HG03097 (cell line): ENCODE data around the gene RGPD5.
"Not testable (repeated sequence)": the region's sequence is repeated elsewhere in the genome, so short reads cannot be mapped to it uniquely, and the experiment has no call there.

Experiments used
- ATAC-seq: cut with Tn5 transposase; IDR thresholded peaks from one replicate; pipeline ENCODE4 v1.9.1; 2021; ENCODE audit not compliant: unreplicated experiment, low FRiP score

RGPD5 gene

DNA sequence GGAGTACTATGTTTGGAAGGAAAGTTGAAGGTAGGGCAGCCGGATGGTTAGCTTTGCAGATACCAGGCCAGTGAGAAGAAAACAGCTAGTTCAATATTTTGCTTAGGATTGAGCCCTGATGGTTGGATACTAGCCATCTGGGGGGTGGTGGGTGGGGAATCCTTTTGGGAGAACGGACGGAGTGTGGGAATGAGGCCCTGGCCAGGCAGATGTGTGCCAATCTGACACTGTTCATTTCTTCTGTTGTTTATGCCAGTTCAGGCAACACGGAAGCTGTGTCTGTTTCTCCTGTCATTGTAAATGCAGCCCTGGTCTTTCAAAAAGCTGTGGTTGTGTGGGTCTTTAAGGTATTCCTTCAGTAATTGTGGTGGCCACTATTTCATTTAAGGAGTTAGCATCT is 96.9 kb downstream of the RGPD5 start:
- not testable (repeated sequence) for ATAC-seq

- not testable (repeated sequence) for ATAC-seq
These were observed 99.6 kb downstream of the RGPD5 start for GRCh38 chr2:109893736-109894135.

DNA sequence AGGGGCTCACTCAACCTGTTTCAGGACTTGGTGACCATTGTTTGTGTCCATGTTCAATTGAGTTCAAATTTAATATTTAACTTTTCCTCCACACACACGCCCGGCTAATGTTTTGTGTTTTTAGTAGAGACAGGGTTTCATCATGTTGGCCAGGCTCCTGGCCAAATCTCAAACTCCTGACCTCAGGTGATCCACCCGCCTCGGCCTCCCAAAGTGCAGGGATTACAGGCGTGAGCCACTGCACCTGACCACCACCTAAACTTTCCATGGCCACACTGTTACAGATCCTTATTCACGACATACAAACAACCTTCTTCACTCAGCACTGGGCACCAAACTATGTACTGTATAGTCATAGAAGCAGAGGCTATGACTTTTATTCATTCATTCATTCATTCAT is 100.0 kb downstream of the RGPD5 start:
- not testable (repeated sequence) for ATAC-seq

GRCh38 chr2:109895090-109895869 is 101.2 kb downstream of the RGPD5 start:
- ATAC-seq: not testable (repeated sequence)

GRCh38 chr2:109896212-109896611 is 102.1 kb downstream of the RGPD5 start:
- peak; percentile 96 for ATAC-seq

- ATAC-seq: not testable (repeated sequence)
These were observed 103.8 kb downstream of the RGPD5 start for GRCh38 chr2:109897769-109898461.

DNA sequence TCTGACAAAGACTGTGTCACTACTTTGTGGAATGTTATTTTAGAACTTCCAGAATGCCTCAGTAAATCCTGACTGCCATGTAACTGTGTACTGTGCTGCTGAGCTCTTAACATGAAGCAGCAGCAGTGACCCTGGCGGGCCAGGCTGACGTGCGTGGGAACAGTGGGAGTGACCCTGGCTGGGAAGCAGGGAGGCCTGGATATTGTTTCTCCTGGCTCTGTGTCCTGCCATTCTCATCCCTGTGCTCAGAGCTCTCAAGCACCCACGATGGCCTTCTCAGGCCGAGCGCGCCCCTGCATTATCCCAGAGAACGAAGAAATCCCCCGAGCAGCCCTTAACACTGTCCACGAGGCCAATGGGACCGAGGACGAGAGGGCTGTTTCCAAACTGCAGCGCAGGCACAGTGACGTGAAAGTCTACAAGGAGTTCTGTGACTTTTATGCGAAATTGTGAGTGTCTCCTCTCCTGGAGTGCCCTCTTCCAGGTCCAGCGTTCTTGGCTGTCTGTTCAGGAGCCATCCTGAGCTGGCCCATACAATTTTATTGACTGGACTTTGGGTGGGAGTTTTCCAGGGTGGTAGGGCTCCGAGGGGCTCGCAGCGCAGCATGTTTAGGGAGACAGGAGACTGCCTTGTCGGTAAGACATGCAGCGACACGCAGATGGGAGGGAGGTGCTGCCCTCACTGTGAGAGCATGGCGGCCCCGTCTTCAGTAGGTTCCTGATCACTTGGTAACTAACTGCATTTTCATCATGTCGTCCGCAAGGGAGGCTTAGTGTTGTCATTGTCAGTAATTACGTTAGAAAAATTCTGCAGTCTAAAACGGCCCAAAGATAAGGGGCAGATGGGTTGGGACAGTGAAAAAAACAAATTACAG is 104.6 kb downstream of the RGPD5 start, which contains the start of gene LIMS3:
TSS of gene LIMS3 (plus strand) at position 227 of the 875 bp plus-strand sequence. CDS start at position 268, 41 bp downstream.
- ATAC-seq: not testable (repeated sequence)

DNA sequence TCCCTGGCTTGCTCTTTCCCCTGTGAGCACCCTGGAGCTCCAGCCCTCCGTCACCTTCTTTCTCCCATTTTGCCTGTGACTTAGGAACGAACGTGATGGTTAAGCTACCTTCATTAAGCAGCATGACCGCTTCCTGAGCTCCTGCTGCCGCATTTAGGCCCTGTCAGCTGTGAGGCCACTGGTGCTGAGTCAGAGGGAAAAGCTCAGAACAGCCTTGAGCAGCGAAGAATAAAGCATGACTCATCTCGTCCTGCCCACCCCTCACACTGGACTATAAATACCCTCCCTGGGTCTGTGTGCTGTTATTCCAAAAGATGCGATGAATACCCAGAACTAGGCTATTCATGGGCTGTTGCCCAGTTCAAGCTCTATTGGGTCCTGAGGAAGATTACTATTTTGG is 111.7 kb downstream of the RGPD5 start:
- peak; percentile 65 for ATAC-seq
